DOHH2 (cell line): Measurements from ENCODE around the gene ING1.
A peak's percentile ranks its signal among the peaks of the same experiment; 100 is the strongest.
"Not testable (repeated sequence)": the region's sequence is repeated elsewhere in the genome, so short reads cannot be mapped to it uniquely, and the experiment has no call there.

Experiments used
- H3F3A ChIP-seq: fragments of 200-600 bp; sonication (generic), shearing (Covaris generic); 2 replicates; pipeline ENCODE4 v1.6.0; 2016; ENCODE audit warnings: antibody characterized with exemption, mild to moderate bottlenecking; ENCODE audit not compliant: control insufficient read depth, insufficient read depth
- H3K27ac ChIP-seq: fragments of 200-600 bp; sonication (generic); 2 replicates; pipeline ENCODE4 v1.5.1; 2014; ENCODE audit warnings: low read depth, mild to moderate bottlenecking, low read length, moderate library complexity
- H3K27me3 ChIP-seq: fragments of 200-600 bp; sonication (generic); 2 replicates; pipeline ENCODE4 v1.6.1; 2014; ENCODE audit warnings: mild to moderate bottlenecking, low read length, mixed read lengths; ENCODE audit not compliant: control insufficient read depth
- H3K36me3 ChIP-seq: fragments of 200-600 bp; sonication (generic); 2 replicates; pipeline ENCODE4 v1.6.1; 2014; ENCODE audit warnings: mild to moderate bottlenecking, low read length, moderate library complexity, mixed read lengths; ENCODE audit not compliant: control insufficient read depth
- H3K4me1 ChIP-seq: fragments of 200-600 bp; sonication (generic); 2 replicates; pipeline ENCODE4 v1.6.1; 2014; ENCODE audit warnings: mild to moderate bottlenecking, low read length, mixed read lengths; ENCODE audit not compliant: control insufficient read depth
- H3K4me2 ChIP-seq: fragments of 200-600 bp; sonication (generic); 2 replicates; pipeline ENCODE4 v1.6.0; 2014; ENCODE audit warnings: mild to moderate bottlenecking, low read length, moderate library complexity
- H3K4me3 ChIP-seq: fragments of 200-600 bp; sonication (generic); 2 replicates; pipeline ENCODE4 v1.5.1; 2014; ENCODE audit warnings: mild to moderate bottlenecking, low read length, mixed read lengths
- H3K79me2 ChIP-seq: fragments of 200-600 bp; sonication (generic); 2 replicates; pipeline ENCODE4 v1.6.1; 2014; ENCODE audit warnings: mild to moderate bottlenecking, low read length, mixed read lengths; ENCODE audit not compliant: control insufficient read depth
- H3K9me2 ChIP-seq: fragments of 200-600 bp; sonication (generic); replicated peaks from 2 replicates; pipeline ENCODE4 v1.6.1; 2014; ENCODE audit warnings: mild to moderate bottlenecking, low read length, mixed read lengths; ENCODE audit not compliant: control insufficient read depth
- H3K9me3 ChIP-seq: fragments of 200-600 bp; sonication (generic); 2 replicates; pipeline ENCODE4 v1.6.1; 2014; ENCODE audit warnings: antibody characterized with exemption, low read length, mixed read lengths; ENCODE audit not compliant: control insufficient read depth, insufficient read depth
- H4K20me1 ChIP-seq: fragments of 200-600 bp; sonication (generic); 2 replicates; pipeline ENCODE4 v1.6.0; 2014; ENCODE audit warnings: low read depth, mild to moderate bottlenecking, antibody characterized with exemption, low read length, moderate library complexity; ENCODE audit not compliant: control insufficient read depth, insufficient read depth
- CTCF ChIP-seq: fragments of 200-600 bp; sonication (generic); IDR thresholded peaks from one replicate; pipeline ENCODE4 v1.5.1; 2014; ENCODE audit warnings: antibody characterized with exemption, mild to moderate bottlenecking, low read depth, low read length; ENCODE audit not compliant: poor library complexity, severe bottlenecking
- EZH2phosphoT487 ChIP-seq: fragments of 200-600 bp; sonication (generic); IDR thresholded peaks from 2 replicates; pipeline ENCODE4 v1.6.1; 2017; ENCODE audit warnings: borderline replicate concordance, mild to moderate bottlenecking, antibody characterized with exemption, low read length, moderate library complexity, mixed read lengths

ING1 gene

GRCh38 chr13:110699148-110700145 is 14.1 kb upstream of the ING1 start:
- H3K9me3 ChIP-seq, result no peaks in the 10 kb centered on the region
- peak overlapping the region; percentile 3; the same call in 1 of the 2 replicates for H3K27ac ChIP-seq
- H3K4me1 ChIP-seq, result peaks cover 50% of the 10 kb centered on the region
- peaks cover 3% of the 10 kb centered on the region; the same call in 1 of the 2 replicates for H4K20me1 ChIP-seq
- TF ChIP-seq EZH2phosphoT487, result no peak
- TF ChIP-seq CTCF, result no peak
- no peaks in the 10 kb centered on the region for H3K9me2 ChIP-seq
- peaks cover 82% of the 10 kb centered on the region for H3K36me3 ChIP-seq
- no peaks in the 10 kb centered on the region for H3F3A ChIP-seq
- H3K4me2 ChIP-seq, result peak overlapping the region; percentile 40
- H3K27me3 ChIP-seq, result no peaks in the 10 kb centered on the region
- H3K4me3 ChIP-seq, result peak overlapping the region; percentile 2; the same call in 1 of the 2 replicates
- peaks cover 59% of the 10 kb centered on the region for H3K79me2 ChIP-seq

GRCh38 chr13:110700186-110700585 is 13.3 kb upstream of the ING1 start:
- H3K9me3 ChIP-seq, result no peaks in the 10 kb centered on the region
- no peak overlapping the region for H3K27ac ChIP-seq
- H4K20me1 ChIP-seq, result peaks cover 3% of the 10 kb centered on the region; the same call in 1 of the 2 replicates
- H3K4me1 ChIP-seq, result peaks cover 58% of the 10 kb centered on the region
- no peaks in the 10 kb centered on the region for H3K27me3 ChIP-seq
- H3K79me2 ChIP-seq, result peaks cover 67% of the 10 kb centered on the region
- peaks cover 82% of the 10 kb centered on the region for H3K36me3 ChIP-seq
- H3K9me2 ChIP-seq, result no peaks in the 10 kb centered on the region
- no peaks in the 10 kb centered on the region for H3F3A ChIP-seq
- TF ChIP-seq EZH2phosphoT487 (no peak), CTCF (no peak)
- H3K4me3 ChIP-seq, result no peak overlapping the region
- H3K4me2 ChIP-seq, result no peak overlapping the region

GRCh38 chr13:110700641-110701040 is 12.9 kb upstream of the ING1 start:
- Histone ChIP-seq H3K4me1 (peaks cover 58% of the 10 kb centered on the region), H3K36me3 (peaks cover 84% of the 10 kb centered on the region), H3K4me2 (no peak overlapping the region), H3K9me3 (no peaks in the 10 kb centered on the region), H3K9me2 (no peaks in the 10 kb centered on the region), H3F3A (no peaks in the 10 kb centered on the region), H3K79me2 (peaks cover 71% of the 10 kb centered on the region), H3K27me3 (no peaks in the 10 kb centered on the region), H3K4me3 (no peak overlapping the region), H3K27ac (no peak overlapping the region), H4K20me1 (peaks cover 3% of the 10 kb centered on the region; the same call in 1 of the 2 replicates)
- TF ChIP-seq CTCF (no peak), EZH2phosphoT487 (no peak)

- not testable (repeated sequence) for H4K20me1 ChIP-seq, H3K27me3 ChIP-seq, H3K27ac ChIP-seq, H3K9me2 ChIP-seq, H3F3A ChIP-seq, H3K4me2 ChIP-seq, H3K9me3 ChIP-seq, H3K4me3 ChIP-seq
- Histone ChIP-seq H3K79me2 (peaks cover 73% of the 10 kb centered on the region), H3K4me1 (peaks cover 58% of the 10 kb centered on the region), H3K36me3 (peaks cover 84% of the 10 kb centered on the region)
Observed at GRCh38 chr13:110701061-110701460, 12.4 kb upstream of the ING1 start.
